OCI-LY7 (cell line): Measurements from ENCODE around the gene POGK.

Experiments used
- CTCF ChIP-seq: fragments of 200-600 bp; sonication (generic); conservative IDR thresholded peaks from 2 replicates; pipeline ENCODE4 v1.5.1; 2014; ENCODE audit warnings: mild to moderate bottlenecking, antibody characterized with exemption, low read length, moderate library complexity, mixed read lengths
- EZH2phosphoT487 ChIP-seq: fragments of 200-600 bp; sonication (generic); IDR thresholded peaks from 2 replicates; pipeline ENCODE4 v1.6.1; 2018; ENCODE audit warnings: low read depth, borderline replicate concordance, mild to moderate bottlenecking, mixed run types, antibody characterized with exemption, low read length, moderate library complexity, mixed read lengths

- no peak for TF ChIP-seq CTCF
- TF ChIP-seq EZH2phosphoT487, result no peak
Observed at GRCh38 chr1:166855558-166855957, 16.3 kb downstream of the POGK start.
